Femur (tissue), 1 donor: Measurements from ENCODE around the gene NDUFB2.

Source experiments
- DNase-seq: peaks from one replicate; pipeline ENCODE4 v3.0.0-alpha.2; 2017

The NDUFB2 gene

GRCh38 chr7:140745266-140746058, 49.0 kb downstream of the NDUFB2 start:
- DNase-seq = no peak

GRCh38 chr7:140746751-140747150, 50.2 kb downstream of the NDUFB2 start:
- no peak for DNase-seq

GRCh38 chr7:140752533-140752932, 56.0 kb downstream of the NDUFB2 start:
- no peak for DNase-seq

GRCh38 chr7:140754506-140754905, 58.0 kb downstream of the NDUFB2 start:
- no peak for DNase-seq
